A673 (cell line): ENCODE data around the gene LRRK1. TPM values are rescaled to one million over a fixed set of nuclear protein-coding genes. Genes with fewer than 3 reads are reported as not detected.

Source experiments
- BruUV-seq: library from RNA; stranded (reverse); fragments of 400-500 nt; replicated peaks from 2 replicates; lab custom pipeline; 2021; lab: Mats Ljungman, UMichigan
- CTCF ChIA-PET: fragments of 300-600 bp; sonication (Branson Sonifier 250); formaldehyde crosslinking; loops from one replicate; lab custom pipeline; 2022; ENCODE audit warnings: antibody characterized with exemption; lab: Charles Lee
- POLR2A ChIA-PET: fragments of 300-600 bp; sonication (Branson Sonifier 250); formaldehyde crosslinking; loops from one replicate; lab custom pipeline; 2022; ENCODE audit warnings: antibody characterized with exemption; ENCODE audit not compliant: low non-redundant PET; lab: Charles Lee
- DNase-seq: peaks from one replicate; pipeline ENCODE4 v3.0.0-alpha.2; 2015; ENCODE audit warnings: low spot score
- H3K27ac ChIP-seq: fragments of 200-600 bp; sonication (generic); 2 replicates; pipeline ENCODE4 v1.5.1; 2016; ENCODE audit warnings: mixed run types, low read depth, mild to moderate bottlenecking, mixed read lengths, antibody characterized with exemption, low read length; ENCODE audit not compliant: poor library complexity, severe bottlenecking
- H3K27me3 ChIP-seq: fragments of 200-600 bp; sonication (generic); replicated peaks from 2 replicates; pipeline ENCODE4 v1.6.1; 2017; ENCODE audit warnings: mixed run types, low read depth, mild to moderate bottlenecking, mixed read lengths, antibody characterized with exemption, low read length; ENCODE audit not compliant: insufficient read depth, poor library complexity
- H3K36me3 ChIP-seq: fragments of 200-600 bp; sonication (generic); 2 replicates; pipeline ENCODE4 v1.6.1; 2016; ENCODE audit warnings: mixed run types, mild to moderate bottlenecking, mixed read lengths, antibody characterized with exemption, low read length; ENCODE audit not compliant: insufficient read depth, poor library complexity, severe bottlenecking
- H3K4me1 ChIP-seq: fragments of 200-600 bp; sonication (generic); 2 replicates; pipeline ENCODE4 v1.6.1; 2017; ENCODE audit warnings: mixed run types, mild to moderate bottlenecking, mixed read lengths, antibody characterized with exemption, low read length; ENCODE audit not compliant: insufficient read depth, poor library complexity, severe bottlenecking
- H3K4me3 ChIP-seq: fragments of 200-600 bp; sonication (generic); 2 replicates; pipeline ENCODE4 v1.5.1; 2016; ENCODE audit warnings: low read depth, mixed run types, mild to moderate bottlenecking, mixed read lengths, low read length; ENCODE audit not compliant: poor library complexity, severe bottlenecking
- H3K9me3 ChIP-seq: fragments of 200-600 bp; sonication (generic); 2 replicates; pipeline ENCODE4 v1.6.1; 2016; ENCODE audit warnings: mixed run types, low read depth, mild to moderate bottlenecking, mixed read lengths, antibody characterized with exemption, low read length; ENCODE audit not compliant: poor library complexity, severe bottlenecking
- CTCF ChIP-seq: fragments of 300-800, 200-600 bp; sonication (generic); conservative IDR thresholded peaks from 2 replicates; pipeline ENCODE4 v1.5.1; 2017; ENCODE audit warnings: low read depth, mild to moderate bottlenecking, antibody characterized with exemption, low read length, moderate library complexity, mixed read lengths
- EZH2 ChIP-seq: fragments of 200-600 bp; sonication (generic); IDR thresholded peaks from 2 replicates; pipeline ENCODE4 v1.6.1; 2017; ENCODE audit warnings: borderline replicate concordance, low read depth, mild to moderate bottlenecking, mixed read lengths, antibody characterized with exemption, low read length; ENCODE audit not compliant: poor library complexity, severe bottlenecking
- intact Hi-C: fragments of 100-400 bp; cut with micrococcal nuclease; formaldehyde crosslinking; loops from one replicate; pipeline ENCODE4 v1.10.0; 2022; ENCODE audit not compliant: unreplicated experiment
- total RNA-seq: library from RNA; stranded (reverse); gene quantifications from 2 replicates; pipeline ENCODE4 v1.2.3, GENCODE V29; 2021

LRRK1 gene
- total RNA-seq, 1 experiment from 2014 or later, result 7.7 TPM

DNA sequence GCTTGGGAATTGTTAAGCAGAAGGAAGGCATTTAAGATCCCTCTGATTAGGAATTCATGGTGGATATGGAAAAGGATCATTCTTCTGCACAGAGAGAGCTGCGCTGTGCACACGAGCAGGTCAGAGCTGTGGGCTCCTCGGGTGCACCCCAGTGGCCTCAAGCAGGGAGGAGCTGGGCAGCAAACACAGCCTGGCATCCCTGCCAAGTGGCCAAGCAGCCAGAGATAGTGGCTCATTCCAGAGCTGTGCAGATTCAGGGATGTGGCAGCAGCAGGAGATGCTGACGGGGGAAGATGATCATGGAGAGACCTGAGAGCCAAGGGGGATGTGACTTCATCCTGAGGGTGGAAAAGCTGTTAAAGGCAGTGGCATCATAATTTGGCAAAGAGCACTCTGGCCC is 55.9 kb downstream of the LRRK1 start:
- Histone ChIP-seq H3K4me1 (no peaks in the 10 kb centered on the region), H3K36me3 (no peaks in the 10 kb centered on the region), H3K27ac (no peak overlapping the region), H3K4me3 (no peak overlapping the region), H3K27me3 (peaks cover 4% of the 10 kb centered on the region), H3K9me3 (no peaks in the 10 kb centered on the region)
- CTCF ChIA-PET, result interaction anchor here (0.7 kb wide), 1 partner anchor 33 kb away, joined by 3 read pairs; no protein-coding TSS in a partner anchor
- intact Hi-C loops, result no loop called here
- POLR2A ChIA-PET, result no interaction called here
- no peak for TF ChIP-seq EZH2
- no peak for TF ChIP-seq CTCF
- BruUV-seq, result no TSS peak
- no peak for DNase-seq

- no peak overlapping the region for H3K4me3 ChIP-seq
- no peak overlapping the region for H3K27ac ChIP-seq
- no peaks in the 10 kb centered on the region for H3K36me3 ChIP-seq
- no peaks in the 10 kb centered on the region for H3K27me3 ChIP-seq
- H3K4me1 ChIP-seq, result no peaks in the 10 kb centered on the region
- ChIA-PET CTCF (no interaction called here), POLR2A (no interaction called here)
- no peak for DNase-seq
- BruUV-seq, result no TSS peak
- no peak for TF ChIP-seq EZH2
- TF ChIP-seq CTCF, result no peak
- intact Hi-C loops, result no loop called here
- no peaks in the 10 kb centered on the region for H3K9me3 ChIP-seq
These were observed 61.4 kb downstream of the LRRK1 start for GRCh38 chr15:100980410-100981046.

DNA sequence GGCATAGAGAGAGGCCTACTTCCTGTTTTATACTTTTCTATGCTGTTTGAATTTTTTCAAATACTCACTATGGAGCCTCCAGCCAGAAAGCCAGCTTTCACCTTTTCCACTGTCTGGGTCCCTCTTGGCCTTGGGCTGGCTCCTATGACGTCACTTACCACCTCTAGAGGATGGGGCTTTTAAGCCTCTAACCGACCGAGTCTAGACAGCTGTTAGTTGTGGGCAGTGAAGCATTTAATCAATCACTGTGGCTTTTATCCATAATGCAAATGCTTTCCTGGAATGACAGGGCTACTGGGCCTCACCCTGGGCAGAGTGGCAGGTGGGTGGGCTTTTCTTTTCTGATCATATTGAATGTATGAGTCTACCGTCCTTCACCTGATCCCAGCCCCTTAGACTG is 61.9 kb downstream of the LRRK1 start:
- TF ChIP-seq EZH2 (no peak), CTCF (no peak)
- CTCF ChIA-PET, result no interaction called here
- H3K4me1 ChIP-seq, result no peaks in the 10 kb centered on the region
- no TSS peak for BruUV-seq
- H3K27me3 ChIP-seq, result no peaks in the 10 kb centered on the region
- POLR2A ChIA-PET, result no interaction called here
- H3K27ac ChIP-seq, result no peak overlapping the region
- H3K36me3 ChIP-seq, result no peaks in the 10 kb centered on the region
- H3K4me3 ChIP-seq, result no peak overlapping the region
- intact Hi-C loops, result no loop called here
- no peak for DNase-seq
- no peaks in the 10 kb centered on the region for H3K9me3 ChIP-seq
